NCI-H146 treated with DMSO at 0.1 percent for 48 hours (cell line): ENCODE results near the gene GZMH.
"Not testable (repeated sequence)": the region's sequence is repeated elsewhere in the genome, so short reads cannot be mapped to it uniquely, and the experiment has no call there.

ENCODE experiments used
- DNase-seq: peaks from one replicate; lab custom pipeline; 2025; ENCODE audit not compliant: unreplicated experiment; lab: John Stamatoyannopoulos, UW

Gene GZMH

GRCh38 chr14:24609655-24610344 lies at the start of gene GZMH:
Gene GZMH, minus strand, starts transcription at chr14:24609685. Its CDS starts 72 bp downstream, at chr14:24609613.
- no peak for DNase-seq

- not testable (repeated sequence) for DNase-seq
Observed at GRCh38 chr14:24648361-24648760, 38.9 kb upstream of the GZMH start.

- DNase-seq = no peak
Observed at GRCh38 chr14:24639905-24640304, 30.4 kb upstream of the GZMH start.

GRCh38 chr14:24639270-24639669 lies 29.8 kb upstream of the GZMH start:
- DNase-seq = no peak

GRCh38 chr14:24634158-24634557 lies 24.7 kb upstream of the GZMH start, which contains the start of gene GZMB:
Gene GZMB, minus strand, starts transcription at chr14:24634190. Its CDS starts 30 bp downstream, at chr14:24634160.
- DNase-seq = no peak

- DNase-seq = no peak
Observed at GRCh38 chr14:24633353-24633752, 23.9 kb upstream of the GZMH start.

- DNase-seq = no peak
Observed at GRCh38 chr14:24632761-24633160, 23.3 kb upstream of the GZMH start.

GRCh38 chr14:24632336-24632735 lies 22.9 kb upstream of the GZMH start:
- DNase-seq = no peak

GRCh38 chr14:24631749-24632335 lies 22.4 kb upstream of the GZMH start:
- DNase-seq = no peak

GRCh38 chr14:24630872-24631477 lies 21.5 kb upstream of the GZMH start:
- DNase-seq = no peak

- DNase-seq = no peak
Observed at GRCh38 chr14:24630087-24630871, 20.8 kb upstream of the GZMH start.

GRCh38 chr14:24629521-24629920 lies 20.0 kb upstream of the GZMH start:
- no peak for DNase-seq

- DNase-seq = no peak
Observed at GRCh38 chr14:24613747-24614146, 4.3 kb upstream of the GZMH start.

- no peak for DNase-seq
Observed at GRCh38 chr14:24613241-24613640, 3.8 kb upstream of the GZMH start.

GRCh38 chr14:24612196-24612595 lies 2.7 kb upstream of the GZMH start:
- no peak for DNase-seq

- DNase-seq = no peak
Observed at GRCh38 chr14:24607635-24608514, 1.6 kb downstream of the GZMH start.

GRCh38 chr14:24607081-24607480 lies 2.4 kb downstream of the GZMH start:
- DNase-seq = no peak

- DNase-seq = no peak
Observed at GRCh38 chr14:24606297-24606696, 3.2 kb downstream of the GZMH start.

GRCh38 chr14:24605435-24606190 lies 3.9 kb downstream of the GZMH start:
- DNase-seq = no peak

- DNase-seq = no peak
Observed at GRCh38 chr14:24597403-24597802, 12.1 kb downstream of the GZMH start.
